ENCODE results near the gene WSCD2.

The WSCD2 gene

DNA sequence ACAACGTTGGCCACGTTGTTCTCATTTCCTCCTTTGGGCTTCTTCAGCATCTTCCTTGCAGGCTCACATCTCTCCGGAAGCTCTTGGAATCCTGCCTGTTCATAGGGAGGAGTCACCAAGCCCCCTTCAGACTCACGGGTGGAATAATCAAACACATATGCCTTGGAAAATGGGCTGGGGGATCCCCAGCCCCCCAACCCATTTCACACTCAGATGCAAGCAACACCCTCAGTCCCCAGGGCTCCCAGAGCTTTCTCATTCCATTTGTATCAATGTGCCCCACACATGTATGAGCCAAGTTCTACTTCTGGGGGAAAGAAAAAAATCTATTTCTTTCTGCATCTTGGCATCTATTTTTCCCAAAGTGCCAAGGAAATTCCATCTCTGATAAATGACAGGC lies 33.1 kb downstream of the WSCD2 start:
- no peak for DNase-seq (ENCODE audit: low read depth in 2 of 2)

DNA sequence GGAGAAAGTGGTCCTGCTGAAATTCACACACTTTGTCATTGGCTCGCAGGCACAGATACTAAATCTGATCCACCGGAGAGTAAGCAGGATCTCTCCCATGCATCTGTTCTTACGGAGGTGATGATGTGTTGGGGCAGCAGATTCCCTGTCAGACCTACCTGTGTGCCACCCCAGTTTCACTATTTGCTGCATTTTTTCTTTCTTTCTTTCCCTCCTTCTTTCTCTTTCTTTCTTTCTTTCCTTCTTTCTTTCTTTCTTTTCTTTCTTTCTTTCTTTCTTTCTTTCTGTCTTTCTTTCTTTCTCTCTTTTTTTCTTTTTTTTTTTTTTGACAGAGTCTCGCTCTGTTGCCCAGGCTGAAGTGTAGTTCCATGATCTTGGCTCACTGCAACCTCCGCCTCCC lies 37.4 kb downstream of the WSCD2 start:
- DNase-seq (ENCODE audit: low read depth in 2 of 2), result no peak

- no peak for DNase-seq (ENCODE audit: low read depth in 2 of 2)
Observed at GRCh38 chr12:108167974-108168373, 38.9 kb downstream of the WSCD2 start.

- DNase-seq (ENCODE audit: low read depth in 2 of 2), result no peak
Observed at GRCh38 chr12:108169708-108170107, 40.6 kb downstream of the WSCD2 start.

- no peak for DNase-seq (ENCODE audit: low read depth in 2 of 2)
Observed at GRCh38 chr12:108170164-108170563, 41.1 kb downstream of the WSCD2 start.

DNA sequence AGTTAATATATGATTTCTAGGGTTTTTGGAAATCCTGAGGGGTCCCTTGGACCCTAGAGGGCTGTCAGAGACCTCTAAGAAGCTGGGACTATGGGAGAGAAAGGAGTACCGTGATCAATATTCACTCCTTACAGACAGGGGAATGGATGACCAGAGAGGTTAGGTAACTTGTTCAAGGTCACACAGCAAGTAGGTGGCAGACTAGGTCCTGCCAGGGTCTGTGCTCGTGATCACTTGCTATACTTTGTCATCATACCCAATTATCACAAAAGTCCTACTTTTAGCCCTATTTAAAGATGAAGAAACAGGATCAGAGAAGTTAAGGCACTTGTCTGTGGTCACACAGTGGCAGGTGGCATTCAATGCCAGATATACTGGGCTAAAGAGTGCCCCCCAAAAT lies 42.9 kb downstream of the WSCD2 start:
- DNase-seq (ENCODE audit: low read depth in 2 of 2), result no peak

DNA sequence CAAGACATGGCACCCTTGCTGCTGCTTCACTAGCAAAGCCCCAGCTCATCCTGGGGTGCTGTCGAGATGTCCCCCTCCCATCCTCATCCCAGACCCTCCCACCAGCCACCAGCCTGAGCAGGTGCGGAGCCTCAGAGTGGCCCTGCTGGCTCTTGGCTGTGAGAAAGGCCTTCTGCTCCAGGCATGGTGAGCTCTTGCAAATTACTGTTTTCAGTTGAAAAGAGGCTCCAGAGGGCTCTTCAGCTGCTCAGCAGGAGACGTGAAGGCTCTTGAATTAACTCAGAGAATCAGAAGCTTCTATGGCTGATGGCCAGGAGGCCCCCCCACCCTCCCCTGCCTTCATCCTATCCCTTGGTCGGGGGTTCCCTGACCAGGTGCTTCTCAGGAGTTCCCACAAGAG lies 44.1 kb downstream of the WSCD2 start:
- no peak for DNase-seq (ENCODE audit: low read depth in 2 of 2)

DNA sequence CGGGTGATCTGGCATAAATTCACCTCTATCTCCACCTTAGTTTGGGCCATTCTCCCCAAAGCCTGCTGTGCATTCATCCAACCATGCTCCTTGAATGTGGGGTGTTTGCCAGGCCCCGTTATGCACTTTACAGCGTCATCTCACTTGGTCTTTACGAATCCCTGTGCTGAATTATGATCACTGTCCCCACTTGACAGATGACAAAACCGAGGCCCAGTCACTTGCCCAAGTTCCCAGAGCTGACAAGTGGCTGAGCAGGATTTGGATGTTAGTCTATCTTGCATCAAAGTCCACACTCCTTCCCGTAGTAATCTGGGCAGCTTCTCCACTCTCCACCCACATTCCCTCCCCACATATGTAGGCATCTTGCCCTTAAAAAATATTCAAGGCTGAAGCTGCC lies 44.8 kb downstream of the WSCD2 start:
- no peak for DNase-seq (ENCODE audit: low read depth in 2 of 2)

DNA sequence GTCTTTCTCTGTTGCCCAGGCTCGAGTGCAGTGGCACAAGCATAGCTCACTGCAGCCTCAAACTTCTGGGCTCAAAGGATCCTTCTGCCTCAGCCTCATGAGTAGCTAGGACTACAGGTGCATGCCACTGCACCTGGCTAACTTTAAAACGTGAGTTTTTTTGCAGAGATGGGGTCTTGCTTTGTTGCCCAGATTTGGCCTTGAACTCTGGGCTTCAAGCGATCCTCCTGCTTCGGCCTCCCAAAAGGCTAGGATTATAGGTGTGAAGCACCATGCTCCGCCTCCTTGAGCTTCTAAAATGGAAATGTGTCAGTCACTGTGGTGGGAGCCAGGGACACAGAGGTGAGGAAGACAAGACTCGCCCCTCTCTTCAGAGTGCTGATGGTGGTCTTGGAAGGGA lies 45.6 kb downstream of the WSCD2 start:
- no peak for DNase-seq (ENCODE audit: low read depth in 2 of 2)

DNA sequence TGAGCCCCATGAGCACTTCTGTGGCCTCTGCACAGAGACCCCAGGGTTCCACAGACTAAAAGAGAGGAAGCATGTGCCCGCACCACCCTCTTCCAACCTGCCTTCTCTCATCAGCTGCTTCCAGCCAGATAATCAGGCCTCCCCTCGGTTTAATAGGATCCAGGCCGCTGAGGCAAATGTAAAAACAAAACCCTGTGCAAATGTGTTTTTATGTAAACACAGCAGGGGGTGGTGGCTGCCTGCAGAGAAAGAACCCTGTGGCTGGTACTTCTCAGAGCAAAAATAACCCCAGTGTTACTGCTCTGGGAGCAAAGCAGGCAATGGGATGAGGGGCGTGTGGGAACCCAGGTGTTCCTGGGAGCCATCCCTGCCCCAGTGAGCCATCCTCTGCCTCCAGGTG lies 46.2 kb downstream of the WSCD2 start:
- no peak for DNase-seq (ENCODE audit: low read depth in 2 of 2)

GRCh38 chr12:108176292-108176691 lies 47.2 kb downstream of the WSCD2 start:
- no peak for DNase-seq (ENCODE audit: low read depth in 2 of 2)

DNA sequence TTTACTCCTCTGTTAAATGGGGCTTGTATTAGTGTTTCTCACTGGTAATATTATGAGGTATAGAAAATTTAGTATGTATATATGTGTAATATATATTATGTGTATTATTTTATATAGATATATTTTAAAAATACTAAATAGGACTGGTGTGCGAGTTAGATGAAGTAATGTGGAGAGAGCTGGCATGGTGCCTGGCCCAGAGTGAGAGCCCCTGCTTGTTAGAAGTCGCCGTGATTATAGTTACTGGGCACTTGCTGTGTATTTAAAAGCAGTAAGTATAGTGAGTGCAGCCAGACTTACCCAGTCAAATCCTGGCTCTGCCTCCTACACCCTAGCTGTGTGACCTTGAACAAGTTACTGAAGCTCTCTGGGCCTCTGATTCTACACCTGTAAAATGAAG lies 48.0 kb downstream of the WSCD2 start:
- DNase-seq (ENCODE audit: low read depth in 2 of 2), result no peak

- no peak for DNase-seq (ENCODE audit: low read depth in 2 of 2)
Observed at GRCh38 chr12:108179305-108179704, 50.2 kb downstream of the WSCD2 start.

DNA sequence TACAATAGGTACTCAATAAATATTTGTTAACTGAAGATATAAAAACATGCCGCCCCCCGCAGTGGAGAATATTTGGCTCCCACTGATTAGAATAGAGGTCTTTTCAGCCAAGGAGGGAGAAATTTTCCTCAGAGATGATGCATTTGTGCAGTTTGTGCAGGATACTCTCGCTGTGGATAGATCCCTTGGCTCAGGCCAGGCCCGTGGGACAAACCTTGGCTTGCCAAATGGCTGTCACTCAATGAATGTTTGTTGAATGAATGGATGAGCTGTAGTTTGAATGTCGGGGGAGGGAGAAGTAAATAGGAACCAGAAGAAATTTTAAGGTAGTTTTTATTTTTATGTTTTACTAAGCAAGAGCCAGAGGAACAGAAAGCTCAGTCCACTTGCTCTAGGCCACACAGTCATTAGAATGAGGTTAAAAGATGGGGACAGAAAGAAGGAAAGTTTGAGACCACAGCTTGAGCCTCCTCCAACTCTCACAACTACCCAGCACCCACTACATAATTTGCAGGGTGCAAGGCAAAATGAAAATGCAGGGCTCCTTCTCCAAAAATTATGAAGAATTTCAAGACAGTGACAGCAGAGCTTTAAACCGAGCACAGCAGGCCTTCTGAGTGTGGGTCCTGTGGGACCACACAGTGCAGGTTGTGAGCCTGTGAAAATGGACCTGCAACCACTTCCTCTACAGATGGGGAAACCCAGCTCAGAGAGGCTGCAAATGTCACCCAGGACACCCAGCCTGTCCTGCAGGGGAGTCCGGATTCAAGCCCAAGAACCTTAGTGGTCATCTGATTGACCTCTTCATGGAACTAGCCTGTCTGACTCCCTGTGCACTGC lies 51.4 kb downstream of the WSCD2 start:
- no peak for DNase-seq (ENCODE audit: low read depth in 2 of 2)

- DNase-seq (ENCODE audit: low read depth in 2 of 2), result no peak
Observed at GRCh38 chr12:108181095-108181454, 52.0 kb downstream of the WSCD2 start.

DNA sequence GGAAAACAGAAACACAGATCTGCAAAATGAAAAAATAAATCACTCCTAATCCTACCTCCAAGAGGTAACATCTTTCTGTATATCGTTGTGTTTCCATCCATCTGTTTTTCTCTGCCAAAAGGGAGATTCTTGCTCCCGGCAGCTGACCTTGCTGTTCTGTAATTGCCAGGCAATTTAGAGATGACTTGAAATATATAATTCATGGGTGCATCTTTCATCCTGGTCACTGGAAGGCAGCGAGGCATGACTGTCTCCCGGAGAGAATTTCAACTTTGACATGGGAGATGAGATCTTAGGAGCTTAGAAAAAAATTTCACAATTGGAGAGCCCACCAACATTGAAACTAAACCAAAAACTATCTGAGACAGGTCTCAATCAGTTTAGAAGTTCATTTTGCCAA lies 53.0 kb downstream of the WSCD2 start:
- no peak for DNase-seq (ENCODE audit: low read depth in 2 of 2)

DNA sequence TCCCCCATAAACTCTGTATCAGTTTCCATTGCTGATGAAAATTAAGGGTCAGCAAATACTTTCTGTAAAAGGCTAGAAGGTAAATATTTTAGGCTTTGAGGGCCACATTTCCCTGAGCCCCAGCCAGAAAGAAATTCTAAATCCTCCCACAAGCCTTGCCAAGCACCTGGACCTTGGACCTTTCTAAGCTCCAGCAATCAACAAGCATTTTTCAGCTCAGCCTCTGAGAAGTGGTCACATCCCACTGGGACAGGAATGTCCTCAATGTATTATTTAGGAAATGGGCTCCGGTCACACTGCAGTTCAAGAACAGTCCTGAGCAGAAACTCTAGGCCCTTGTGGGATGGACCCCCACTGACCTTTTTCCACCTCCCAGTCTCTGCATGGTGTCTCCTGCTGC lies 55.9 kb downstream of the WSCD2 start:
- DNase-seq (ENCODE audit: low read depth in 2 of 2), result no peak

DNA sequence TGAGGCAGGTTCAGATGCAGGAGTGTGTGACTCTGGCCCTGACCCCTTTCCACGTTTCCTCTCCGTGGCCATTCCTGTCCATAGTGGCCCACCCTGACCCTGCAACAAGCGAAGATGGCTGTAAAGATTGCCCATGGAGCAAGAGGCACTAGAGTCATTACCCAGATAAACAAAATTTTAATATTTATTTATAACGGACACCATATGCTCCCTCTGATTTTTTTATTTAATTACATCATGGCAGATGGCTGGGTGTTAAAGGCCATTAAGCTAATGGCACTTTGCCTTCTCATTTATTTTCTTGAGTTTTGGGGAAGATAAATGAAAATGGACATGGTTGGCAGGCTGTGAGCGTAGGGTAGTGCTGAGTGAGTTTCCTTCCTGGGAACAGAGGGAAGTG lies 58.7 kb downstream of the WSCD2 start:
- DNase-seq (ENCODE audit: low read depth in 2 of 2), result no peak

DNA sequence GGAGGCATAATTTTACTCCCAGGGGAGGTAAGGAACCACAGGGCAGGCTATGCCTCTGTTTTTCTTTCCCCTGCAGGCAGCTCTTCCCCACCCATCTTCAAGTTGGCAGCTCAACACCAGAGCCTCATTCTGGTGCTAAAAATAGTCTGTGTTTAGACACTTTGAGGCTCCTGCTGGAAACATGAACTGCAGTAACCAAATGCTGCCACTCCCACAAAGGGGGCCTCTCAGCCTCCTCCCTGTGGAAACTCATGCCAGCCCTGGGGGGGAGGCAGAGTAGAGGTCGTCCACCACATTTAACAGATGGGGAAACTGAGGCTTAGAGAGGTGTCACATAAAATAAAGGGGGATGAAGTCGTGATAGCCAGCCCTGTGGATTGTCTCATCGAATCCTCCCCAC lies 61.4 kb downstream of the WSCD2 start:
- no peak for DNase-seq (ENCODE audit: low read depth in 2 of 2)

DNA sequence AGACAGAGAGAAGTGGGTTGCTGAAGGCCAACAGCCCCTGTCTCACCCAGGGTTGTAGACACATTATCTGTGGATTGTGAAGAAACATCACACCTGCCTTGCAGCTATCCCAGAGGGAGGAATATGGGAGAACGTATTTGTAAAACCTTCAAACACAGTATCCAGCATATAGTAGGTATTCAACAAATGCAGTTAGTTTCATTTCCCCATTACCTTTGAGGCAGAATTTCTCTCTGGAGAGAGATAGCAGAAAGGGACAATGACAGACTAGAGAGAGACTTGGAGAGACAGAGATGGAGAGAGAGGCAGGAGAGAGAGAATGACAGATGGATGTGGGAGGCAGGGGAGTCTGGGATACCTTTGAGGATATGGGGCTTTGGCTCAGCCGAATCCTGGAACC lies 62.0 kb downstream of the WSCD2 start:
- DNase-seq (ENCODE audit: low read depth in 2 of 2), result no peak

- no peak for DNase-seq (ENCODE audit: low read depth in 2 of 2)
Observed at GRCh38 chr12:108191938-108192337, 62.9 kb downstream of the WSCD2 start.

DNA sequence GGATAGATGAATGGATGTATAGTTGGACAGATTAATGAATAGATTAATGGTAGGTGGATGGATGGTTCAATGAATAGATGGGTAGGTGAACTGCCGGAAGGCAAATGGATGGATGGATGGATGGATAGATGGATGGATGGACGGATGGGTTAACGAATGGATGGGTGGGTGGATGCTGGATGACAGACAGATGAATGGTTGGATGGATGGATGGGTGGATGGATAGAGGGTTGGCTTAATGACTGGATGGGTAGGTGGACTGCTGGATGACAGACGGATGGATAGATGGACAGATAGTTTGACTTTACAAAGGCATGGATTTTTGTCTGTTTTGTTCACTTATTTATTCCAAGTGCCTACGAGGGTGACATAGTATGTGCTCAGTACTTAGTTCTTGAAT lies 64.4 kb downstream of the WSCD2 start:
- DNase-seq (ENCODE audit: low read depth in 2 of 2), result no peak

DNA sequence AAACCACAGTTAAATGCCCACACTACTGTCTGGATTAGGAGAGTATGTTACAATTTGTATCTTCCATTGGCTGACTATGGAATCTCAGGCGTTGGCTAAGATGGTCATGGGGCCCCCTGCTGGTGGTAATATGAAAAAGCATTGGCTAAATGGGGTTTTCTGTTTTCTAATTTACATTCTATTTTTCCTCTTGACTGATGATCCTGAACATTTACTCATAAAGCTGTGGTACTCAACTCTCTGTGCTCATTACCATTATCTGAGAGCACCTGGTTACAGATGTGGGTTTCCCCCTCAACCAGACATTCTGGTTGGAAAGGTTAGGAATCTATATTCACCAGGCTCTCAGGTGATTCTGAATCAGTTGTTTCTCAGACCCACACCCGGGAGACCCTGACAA lies 64.8 kb downstream of the WSCD2 start:
- DNase-seq (ENCODE audit: low read depth in 2 of 2), result no peak

- no peak for DNase-seq (ENCODE audit: low read depth in 2 of 2)
Observed at GRCh38 chr12:108194585-108194984, 65.5 kb downstream of the WSCD2 start.

Measured in stimulated activated CD8-positive, alpha-beta memory T cell treated with anti-CD3 and anti-CD28 coated beads, Interleukin-7, amount 100 ng/mL, for 1 hour (primary cell).